IgD-negative memory B cell (primary cell): Measurements from ENCODE around the gene SYNE3. TPM values are rescaled to one million over a fixed set of nuclear protein-coding genes. Genes with fewer than 3 reads are reported as not detected.

Experiments
- H3K27ac Mint-ChIP-seq, 3 donors: one replicate each; pipeline ENCODE4 v1.8.0; 2020 to 2022; ENCODE audit warnings: mild to moderate bottlenecking in 3 of 3, mixed read lengths in 3 of 3, moderate library complexity in 1 of 3
- H3K27me3 Mint-ChIP-seq: one replicate; pipeline ENCODE4 v1.8.0; 2021; ENCODE audit warnings: mixed read lengths
- H3K36me3 Mint-ChIP-seq: one replicate; pipeline ENCODE4 v1.8.0; 2020; ENCODE audit warnings: mild to moderate bottlenecking, mixed read lengths
- H3K4me1 Mint-ChIP-seq, 3 donors: one replicate each; pipeline ENCODE4 v1.8.0; 2020 to 2022; ENCODE audit warnings: mixed read lengths in 3 of 3, mild to moderate bottlenecking in 1 of 3
- H3K4me3 Mint-ChIP-seq, 4 donors: one replicate each; pipeline ENCODE4 v1.8.0; 2020 to 2022; ENCODE audit warnings: mild to moderate bottlenecking in 4 of 4, mixed read lengths in 4 of 4, moderate library complexity in 3 of 4
- H3K9me3 Mint-ChIP-seq, 3 donors: one replicate each; pipeline ENCODE4 v1.8.0; 2020 to 2021; ENCODE audit warnings: mixed read lengths in 3 of 3, mild to moderate bottlenecking in 1 of 3
- polyA plus RNA-seq: library from polyadenylated mRNA; unstranded; fragments of 300-500 nt; fragmentation: Illumina TruSeq; gene quantifications from one replicate; pipeline ENCODE4 v1.2.3, GENCODE V29; 2021

The SYNE3 gene
- polyA plus RNA-seq, 1 donor from 2014 or later, result 8.8 TPM

GRCh38 chr14:95547626-95548327 lies 31.3 kb upstream of the SYNE3 start:
- Mint-ChIP-seq H3K27ac (peak overlapping the region in 1 of 3 donors; percentile 39), H3K27me3 (no peaks in the 10 kb centered on the region), H3K4me1 (no peaks in the 10 kb centered on the region), H3K4me3 (no peak overlapping the region), H3K36me3 (peaks cover 5% of the 10 kb centered on the region), H3K9me3 (no peaks in the 10 kb centered on the region)

- no peak overlapping the region for H3K27ac Mint-ChIP-seq
- no peaks in the 10 kb centered on the region for H3K9me3 Mint-ChIP-seq
- H3K4me1 Mint-ChIP-seq, result no peaks in the 10 kb centered on the region
- peaks cover 5% of the 10 kb centered on the region for H3K36me3 Mint-ChIP-seq
- H3K4me3 Mint-ChIP-seq, result no peak overlapping the region
- H3K27me3 Mint-ChIP-seq, result no peaks in the 10 kb centered on the region
Observed at GRCh38 chr14:95547272-95547625, 30.8 kb upstream of the SYNE3 start.

- H3K9me3 Mint-ChIP-seq, result no peaks in the 10 kb centered on the region
- H3K27ac Mint-ChIP-seq, result no peak overlapping the region
- H3K36me3 Mint-ChIP-seq, result peaks cover 3% of the 10 kb centered on the region
- H3K4me3 Mint-ChIP-seq, result no peak overlapping the region
- no peaks in the 10 kb centered on the region for H3K27me3 Mint-ChIP-seq
- peaks cover 0 to 4% (median 3%) of the 10 kb centered on the region in 3 donors for H3K4me1 Mint-ChIP-seq
Observed at GRCh38 chr14:95545515-95546168, 29.2 kb upstream of the SYNE3 start.

- H3K9me3 Mint-ChIP-seq, result no peaks in the 10 kb centered on the region
- peaks cover 3% of the 10 kb centered on the region for H3K36me3 Mint-ChIP-seq
- H3K4me1 Mint-ChIP-seq, result peaks cover 3 to 6% (median 3%) of the 10 kb centered on the region in 3 donors
- no peaks in the 10 kb centered on the region for H3K27me3 Mint-ChIP-seq
- no peak overlapping the region for H3K27ac Mint-ChIP-seq
- no peak overlapping the region for H3K4me3 Mint-ChIP-seq
Observed at GRCh38 chr14:95544588-95544987, 28.1 kb upstream of the SYNE3 start.

GRCh38 chr14:95543021-95543420 lies 26.6 kb upstream of the SYNE3 start:
- no peaks in the 10 kb centered on the region for H3K27me3 Mint-ChIP-seq
- no peak overlapping the region for H3K4me3 Mint-ChIP-seq
- no peak overlapping the region for H3K27ac Mint-ChIP-seq
- no peaks in the 10 kb centered on the region for H3K36me3 Mint-ChIP-seq
- no peaks in the 10 kb centered on the region for H3K9me3 Mint-ChIP-seq
- peaks cover 3 to 6% (median 6%) of the 10 kb centered on the region in 3 donors for H3K4me1 Mint-ChIP-seq

GRCh38 chr14:95541932-95542930 lies 25.8 kb upstream of the SYNE3 start:
- Mint-ChIP-seq H3K36me3 (no peaks in the 10 kb centered on the region), H3K27ac (no peak overlapping the region), H3K9me3 (no peaks in the 10 kb centered on the region), H3K4me1 (peaks cover 7 to 10% (median 8%) of the 10 kb centered on the region in 3 donors), H3K4me3 (no peak overlapping the region), H3K27me3 (no peaks in the 10 kb centered on the region)

- Mint-ChIP-seq H3K4me1 (peaks cover 9 to 15% (median 13%) of the 10 kb centered on the region in 3 donors), H3K9me3 (no peaks in the 10 kb centered on the region), H3K27ac (no peak overlapping the region), H3K27me3 (no peaks in the 10 kb centered on the region), H3K4me3 (no peak overlapping the region), H3K36me3 (no peaks in the 10 kb centered on the region)
Observed at GRCh38 chr14:95541346-95541745, 24.9 kb upstream of the SYNE3 start.

- no peaks in the 10 kb centered on the region for H3K36me3 Mint-ChIP-seq
- no peak overlapping the region for H3K27ac Mint-ChIP-seq
- H3K27me3 Mint-ChIP-seq, result no peaks in the 10 kb centered on the region
- H3K9me3 Mint-ChIP-seq, result no peaks in the 10 kb centered on the region
- H3K4me3 Mint-ChIP-seq, result peak overlapping the region in 2 of 4 donors; percentile 19 to 29
- peaks cover 16 to 25% (median 20%) of the 10 kb centered on the region in 3 donors for H3K4me1 Mint-ChIP-seq
Observed at GRCh38 chr14:95540236-95540855, 23.9 kb upstream of the SYNE3 start.

GRCh38 chr14:95538801-95539509 lies 22.5 kb upstream of the SYNE3 start:
- H3K9me3 Mint-ChIP-seq, result no peaks in the 10 kb centered on the region
- H3K27ac Mint-ChIP-seq, result no peak overlapping the region
- H3K4me3 Mint-ChIP-seq, result no peak overlapping the region
- peaks cover 16 to 27% (median 20%) of the 10 kb centered on the region in 3 donors for H3K4me1 Mint-ChIP-seq
- H3K36me3 Mint-ChIP-seq, result no peaks in the 10 kb centered on the region
- H3K27me3 Mint-ChIP-seq, result no peaks in the 10 kb centered on the region

GRCh38 chr14:95537298-95538089 lies 21.0 kb upstream of the SYNE3 start:
- Mint-ChIP-seq H3K4me3 (peak overlapping the region in 3 of 4 donors; percentile 23 to 85 (median 35)), H3K36me3 (peaks cover 1% of the 10 kb centered on the region), H3K27me3 (no peaks in the 10 kb centered on the region), H3K9me3 (no peaks in the 10 kb centered on the region), H3K27ac (no peak overlapping the region), H3K4me1 (peaks cover 22 to 36% (median 32%) of the 10 kb centered on the region in 3 donors)

GRCh38 chr14:95536671-95537070 lies 20.2 kb upstream of the SYNE3 start:
- no peaks in the 10 kb centered on the region for H3K27me3 Mint-ChIP-seq
- H3K4me1 Mint-ChIP-seq, result peaks cover 26 to 43% (median 39%) of the 10 kb centered on the region in 3 donors
- H3K27ac Mint-ChIP-seq, result peak overlapping the region in 1 of 3 donors; percentile 8
- peak overlapping the region in 3 of 4 donors; percentile 48 to 85 (median 68) for H3K4me3 Mint-ChIP-seq
- no peaks in the 10 kb centered on the region for H3K9me3 Mint-ChIP-seq
- peaks cover 2% of the 10 kb centered on the region for H3K36me3 Mint-ChIP-seq

GRCh38 chr14:95536036-95536593 lies 19.7 kb upstream of the SYNE3 start:
- H3K27me3 Mint-ChIP-seq, result no peaks in the 10 kb centered on the region
- H3K4me3 Mint-ChIP-seq, result peak overlapping the region; percentile 85 to 95 (median 90)
- peaks cover 26 to 48% (median 39%) of the 10 kb centered on the region in 3 donors for H3K4me1 Mint-ChIP-seq
- H3K36me3 Mint-ChIP-seq, result peaks cover 2% of the 10 kb centered on the region
- peak overlapping the region in 2 of 3 donors; percentile 4 to 74 for H3K27ac Mint-ChIP-seq
- no peaks in the 10 kb centered on the region for H3K9me3 Mint-ChIP-seq
